ENCODE data around the gene RNF5.
A peak's percentile ranks its signal among the peaks of the same experiment; 100 is the strongest.

The RNF5 gene

GRCh38 chr6:32195902-32196681 lies 17.9 kb downstream of the RNF5 start (continued):
- TF ChIP-seq ZSCAN18 (tag by site-specific recombination; IDR thresholded peaks at IDR 0.05), result 0 out of 2 replicates have a peak, but pooled peaks have one; percentile 21
- no peak; the same call in 1 of the 2 replicates for TF ChIP-seq TSHZ1 (tag by site-specific recombination; IDR thresholded peaks at IDR 0.05; ENCODE audit: borderline replicate concordance)
- TF ChIP-seq PRDM1 (tag by site-specific recombination; IDR thresholded peaks at IDR 0.05), result no peak
- TF ChIP-seq INSM2 (tag by site-specific recombination; IDR thresholded peaks at IDR 0.05), result no peak
- no peak; the same call in 1 of the 2 replicates for TF ChIP-seq KLF10 (tag by site-specific recombination; IDR thresholded peaks at IDR 0.05)
- no peak for TF ChIP-seq ZNF426 (tag by site-specific recombination; IDR thresholded peaks at IDR 0.05)
- no peak for TF ChIP-seq ZNF404 (tag by site-specific recombination; IDR thresholded peaks at IDR 0.05)
- TF ChIP-seq ZNF654 (tag by site-specific recombination; IDR thresholded peaks at IDR 0.05; ENCODE audit: low read depth), result no peak
- no peak for TF ChIP-seq SETDB1 (IDR thresholded peaks at IDR 0.05; ENCODE audit: insufficient read length, low read length)
- no peak for TF ChIP-seq ZNF544 (tag by site-specific recombination; IDR thresholded peaks at IDR 0.05)
- no peak for TF ChIP-seq ZNF560 (tag by site-specific recombination; IDR thresholded peaks at IDR 0.05; ENCODE audit: borderline replicate concordance)
- TF ChIP-seq OVOL3 (tag by site-specific recombination; IDR thresholded peaks at IDR 0.05), result peak; percentile 49; the same call in 1 of the 2 replicates
- TF ChIP-seq ZFP3 (tag by site-specific recombination; IDR thresholded peaks at IDR 0.05; ENCODE audit: low read depth), result no peak
- peak; percentile 47; the same call in 1 of the 2 replicates for TF ChIP-seq SP2 (tag by site-specific recombination; IDR thresholded peaks at IDR 0.05)
- TF ChIP-seq FEZF1 (tag by site-specific recombination; IDR thresholded peaks at IDR 0.05), result no peak
- TF ChIP-seq YY1 (tag by site-specific recombination; IDR thresholded peaks at IDR 0.05), result peak; percentile 46; the same call in 1 of the 2 replicates
- 0 out of 2 replicates have a peak, but pooled peaks have one; percentile 39 for TF ChIP-seq ZNF624 (tag by site-specific recombination; IDR thresholded peaks at IDR 0.05)
- no peak for TF ChIP-seq ZNF518A (tag by site-specific recombination; conservative IDR thresholded peaks at IDR 0.05; ENCODE audit: low read depth)
- no peak for TF ChIP-seq ZNF148 (tag by site-specific recombination; IDR thresholded peaks at IDR 0.05; ENCODE audit: borderline replicate concordance)
- no peak for TF ChIP-seq ZNF645 (tag by site-specific recombination; IDR thresholded peaks at IDR 0.05)
- no peak for TF ChIP-seq ZNF214 (tag by site-specific recombination; IDR thresholded peaks at IDR 0.05; ENCODE audit: borderline replicate concordance)
- peak; percentile 65 for TF ChIP-seq IKZF3 (tag by site-specific recombination; IDR thresholded peaks at IDR 0.05)

Data from HEK293 (cell line).